A549 (cell line): ENCODE results near the gene MEI1.

Experiments used
- CTCF ChIP-seq: fragments of >200 bp; sonication (Bioruptor Twin); formaldehyde crosslinking; IDR thresholded peaks from 3 replicates; pipeline ENCODE4 v1.5.1; 2016
- EP300 ChIP-seq, 2 experiments: fragments of >200 bp; sonication (Bioruptor Twin); formaldehyde crosslinking; IDR thresholded peaks; 2 replicates in 1 of 2; 3 replicates in 1 of 2; pipeline ENCODE4 v1.6.1; 2016 to 2017
- MAZ ChIP-seq: fragments of 150-350 bp; IDR thresholded peaks from 2 replicates; pipeline ENCODE4 v1.6.1; 2014; ENCODE audit warnings: antibody characterized with exemption, low read depth, low read length, borderline replicate concordance

- TF ChIP-seq CTCF (no peak), EP300 (IDR thresholded peaks at IDR 0.05) (no peak), MAZ (no peak)
These were observed 109.1 kb downstream of the MEI1 start for GRCh38 chr22:41808400-41808799.
